HL-60 (cell line): ENCODE data around the gene CLDN6.
A peak's percentile ranks its signal among the peaks of the same experiment; 100 is the strongest.
"Not testable (repeated sequence)": the region's sequence is repeated elsewhere in the genome, so short reads cannot be mapped to it uniquely, and the experiment has no call there.

Source experiments
- DNase-seq, 2 experiments: peaks; one replicate each; pipeline ENCODE4 v3.0.0-alpha.2; 2010 to 2020; ENCODE audit warnings: low read depth in 1 of 2, low spot score in 1 of 2
- H3K27ac ChIP-seq: fragments of 250-450 bp; sonication (Bioruptor Pico); replicated peaks from 2 replicates; pipeline ENCODE4 v1.5.1; 2020; ENCODE audit warnings: mild to moderate bottlenecking, moderate library complexity
- H3K27me3 ChIP-seq: fragments of 250-450 bp; sonication (Bioruptor Pico); 2 replicates; pipeline ENCODE4 v1.5.1; 2021; ENCODE audit warnings: mild to moderate bottlenecking, moderate library complexity; ENCODE audit not compliant: insufficient read depth, poor library complexity, severe bottlenecking
- H3K4me3 ChIP-seq: replicated peaks from 2 replicates; pipeline ENCODE4 v1.5.1; 2011; ENCODE audit warnings: mild to moderate bottlenecking, control low read depth, low read length; ENCODE audit not compliant: insufficient read depth
- GABPA ChIP-seq: IDR thresholded peaks from 2 replicates; pipeline ENCODE4 v1.6.1; 2012; ENCODE audit warnings: low read depth
- POLR2AphosphoS5 ChIP-seq: IDR thresholded peaks from 2 replicates; pipeline ENCODE4 v1.6.1; 2012; ENCODE audit warnings: low read depth
- SPI1 ChIP-seq: IDR thresholded peaks from 2 replicates; pipeline ENCODE4 v1.6.1; 2012; ENCODE audit warnings: low read depth, mild to moderate bottlenecking, borderline replicate concordance
- TF ChIP-seq, protein P1 (sequence below): IDR thresholded peaks from 2 replicates; pipeline ENCODE4 v1.6.1; 2012; ENCODE audit warnings: low read depth; ENCODE audit not compliant: insufficient replicate concordance
- TF ChIP-seq, protein P2 (sequence below): IDR thresholded peaks from one replicate; pipeline ENCODE4 v1.5.1; 2011; ENCODE audit warnings: low read length, control low read depth, inconsistent platforms; ENCODE audit not compliant: insufficient read depth

CLDN6 gene

DNA sequence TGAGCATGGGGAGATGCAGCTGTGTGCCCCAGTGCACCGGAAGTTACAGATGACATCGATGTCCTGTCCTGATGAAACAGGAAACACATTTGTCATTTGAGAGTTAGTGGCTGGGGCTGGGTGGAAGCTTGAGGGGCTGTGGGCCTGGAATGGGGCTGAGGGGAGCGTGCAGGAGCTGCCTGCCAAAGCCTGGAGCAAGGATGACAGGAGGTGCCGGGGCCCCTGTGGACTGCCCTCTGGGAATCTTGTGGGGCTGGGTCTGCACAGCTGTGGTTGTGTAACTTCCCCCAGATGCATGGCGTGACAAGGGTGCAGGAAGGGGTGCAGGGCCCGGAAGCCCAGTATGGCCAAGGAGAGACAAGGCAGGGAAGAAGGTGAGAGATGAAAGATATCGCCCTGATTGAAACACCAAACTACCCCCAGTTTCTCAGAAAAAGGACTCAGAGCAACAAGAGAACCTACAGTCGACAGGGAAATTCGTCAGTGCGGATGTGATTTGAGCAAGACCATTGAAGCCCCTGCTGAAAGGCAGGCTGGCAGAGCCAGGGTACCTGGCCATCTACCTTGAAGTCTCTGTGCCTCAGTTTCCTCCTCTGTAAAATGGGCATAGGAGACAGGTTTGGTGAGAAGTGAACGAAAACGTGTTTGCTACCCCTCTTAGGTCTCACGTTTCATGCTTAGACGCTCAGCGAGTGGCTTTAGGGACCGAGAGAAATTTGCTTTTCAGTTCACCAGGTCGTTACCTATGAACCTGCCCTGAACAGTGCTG is 37.2 kb upstream of the CLDN6 start:
- TF ChIP-seq GABPA (peak; percentile 82), POLR2AphosphoS5 (peak; percentile 88), SPI1 (no peak)
- TF ChIP-seq, protein P1, sequence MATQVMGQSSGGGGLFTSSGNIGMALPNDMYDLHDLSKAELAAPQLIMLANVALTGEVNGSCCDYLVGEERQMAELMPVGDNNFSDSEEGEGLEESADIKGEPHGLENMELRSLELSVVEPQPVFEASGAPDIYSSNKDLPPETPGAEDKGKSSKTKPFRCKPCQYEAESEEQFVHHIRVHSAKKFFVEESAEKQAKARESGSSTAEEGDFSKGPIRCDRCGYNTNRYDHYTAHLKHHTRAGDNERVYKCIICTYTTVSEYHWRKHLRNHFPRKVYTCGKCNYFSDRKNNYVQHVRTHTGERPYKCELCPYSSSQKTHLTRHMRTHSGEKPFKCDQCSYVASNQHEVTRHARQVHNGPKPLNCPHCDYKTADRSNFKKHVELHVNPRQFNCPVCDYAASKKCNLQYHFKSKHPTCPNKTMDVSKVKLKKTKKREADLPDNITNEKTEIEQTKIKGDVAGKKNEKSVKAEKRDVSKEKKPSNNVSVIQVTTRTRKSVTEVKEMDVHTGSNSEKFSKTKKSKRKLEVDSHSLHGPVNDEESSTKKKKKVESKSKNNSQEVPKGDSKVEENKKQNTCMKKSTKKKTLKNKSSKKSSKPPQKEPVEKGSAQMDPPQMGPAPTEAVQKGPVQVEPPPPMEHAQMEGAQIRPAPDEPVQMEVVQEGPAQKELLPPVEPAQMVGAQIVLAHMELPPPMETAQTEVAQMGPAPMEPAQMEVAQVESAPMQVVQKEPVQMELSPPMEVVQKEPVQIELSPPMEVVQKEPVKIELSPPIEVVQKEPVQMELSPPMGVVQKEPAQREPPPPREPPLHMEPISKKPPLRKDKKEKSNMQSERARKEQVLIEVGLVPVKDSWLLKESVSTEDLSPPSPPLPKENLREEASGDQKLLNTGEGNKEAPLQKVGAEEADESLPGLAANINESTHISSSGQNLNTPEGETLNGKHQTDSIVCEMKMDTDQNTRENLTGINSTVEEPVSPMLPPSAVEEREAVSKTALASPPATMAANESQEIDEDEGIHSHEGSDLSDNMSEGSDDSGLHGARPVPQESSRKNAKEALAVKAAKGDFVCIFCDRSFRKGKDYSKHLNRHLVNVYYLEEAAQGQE: no peak
- TF ChIP-seq, protein P2, sequence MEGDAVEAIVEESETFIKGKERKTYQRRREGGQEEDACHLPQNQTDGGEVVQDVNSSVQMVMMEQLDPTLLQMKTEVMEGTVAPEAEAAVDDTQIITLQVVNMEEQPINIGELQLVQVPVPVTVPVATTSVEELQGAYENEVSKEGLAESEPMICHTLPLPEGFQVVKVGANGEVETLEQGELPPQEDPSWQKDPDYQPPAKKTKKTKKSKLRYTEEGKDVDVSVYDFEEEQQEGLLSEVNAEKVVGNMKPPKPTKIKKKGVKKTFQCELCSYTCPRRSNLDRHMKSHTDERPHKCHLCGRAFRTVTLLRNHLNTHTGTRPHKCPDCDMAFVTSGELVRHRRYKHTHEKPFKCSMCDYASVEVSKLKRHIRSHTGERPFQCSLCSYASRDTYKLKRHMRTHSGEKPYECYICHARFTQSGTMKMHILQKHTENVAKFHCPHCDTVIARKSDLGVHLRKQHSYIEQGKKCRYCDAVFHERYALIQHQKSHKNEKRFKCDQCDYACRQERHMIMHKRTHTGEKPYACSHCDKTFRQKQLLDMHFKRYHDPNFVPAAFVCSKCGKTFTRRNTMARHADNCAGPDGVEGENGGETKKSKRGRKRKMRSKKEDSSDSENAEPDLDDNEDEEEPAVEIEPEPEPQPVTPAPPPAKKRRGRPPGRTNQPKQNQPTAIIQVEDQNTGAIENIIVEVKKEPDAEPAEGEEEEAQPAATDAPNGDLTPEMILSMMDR: no peak
- Histone ChIP-seq H3K4me3 (no peak overlapping the region), H3K27ac (peak overlapping the region; percentile 81), H3K27me3 (no peaks in the 10 kb centered on the region)
- peak; percentile 90 to 91 for DNase-seq

DNA sequence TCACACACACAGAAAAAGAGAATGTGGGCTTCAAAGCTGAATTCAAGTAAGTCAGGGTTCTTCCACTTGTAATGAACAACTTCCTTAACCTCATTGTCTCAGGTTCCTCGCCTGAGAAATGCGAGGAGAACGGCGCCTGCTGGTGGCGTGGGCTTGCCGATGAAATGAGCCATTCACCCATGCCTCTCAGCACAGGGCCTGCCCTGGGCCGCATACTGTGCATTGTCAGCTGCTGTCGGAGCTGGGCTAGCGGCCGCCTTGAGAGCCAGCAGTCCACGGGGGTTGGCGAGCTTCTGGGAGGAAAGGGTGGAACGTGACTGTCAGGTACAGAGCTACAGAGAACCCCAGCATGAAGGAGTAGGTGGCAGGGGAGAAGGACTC is 35.3 kb upstream of the CLDN6 start:
- H3K27me3 ChIP-seq: not testable (repeated sequence)
- DNase-seq: peak in 1 of 2 experiments; percentile 69
- peak overlapping the region; percentile 55 for H3K27ac ChIP-seq

DNA sequence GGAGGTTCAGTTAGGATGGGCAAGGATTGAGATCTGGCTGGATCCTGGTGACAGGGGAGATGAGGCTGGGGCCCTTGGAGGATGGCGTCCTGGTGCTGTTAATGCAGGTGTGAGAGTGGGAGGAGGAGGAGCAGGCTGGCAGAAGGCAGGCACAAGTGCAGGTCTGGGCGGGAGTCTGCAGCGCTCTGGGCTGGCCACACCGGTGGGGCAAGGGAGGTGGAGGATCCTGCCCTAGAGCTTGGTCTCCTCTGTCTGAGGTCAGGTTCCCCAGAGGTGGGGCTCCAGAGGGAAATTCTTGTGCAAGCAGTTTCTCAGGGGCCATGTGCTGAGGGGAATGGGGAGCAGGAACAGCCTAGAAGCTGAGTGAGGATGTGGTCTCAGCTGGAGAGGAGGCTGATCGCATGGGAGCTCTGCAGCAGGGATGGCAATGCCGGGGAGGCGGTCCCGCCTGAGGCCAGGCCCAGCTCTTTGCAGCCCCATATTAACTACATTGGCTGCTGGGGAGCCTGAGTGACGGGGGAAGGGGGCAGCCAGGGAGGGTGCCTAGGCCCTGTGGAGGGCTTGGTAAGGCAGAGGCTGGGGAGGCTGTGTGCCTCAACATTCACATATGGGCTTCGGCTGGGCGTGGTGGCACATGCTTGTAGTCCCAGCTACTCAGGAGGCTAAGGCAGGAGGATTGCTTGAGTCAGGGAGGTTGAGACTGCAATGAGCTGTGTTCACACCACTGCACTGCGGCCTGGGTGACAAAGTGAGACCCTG is 34.8 kb upstream of the CLDN6 start:
- H3K4me3 ChIP-seq, H3K27me3 ChIP-seq: not testable (repeated sequence)
- H3K27ac ChIP-seq: peak overlapping the region; percentile 78; the same call in 1 of the 2 replicates
- peak in 1 of 2 experiments; percentile 36 for DNase-seq

More for the DNA sequence above, 35.3 kb upstream of the CLDN6 start:
- not testable (repeated sequence) for H3K4me3 ChIP-seq

DNA sequence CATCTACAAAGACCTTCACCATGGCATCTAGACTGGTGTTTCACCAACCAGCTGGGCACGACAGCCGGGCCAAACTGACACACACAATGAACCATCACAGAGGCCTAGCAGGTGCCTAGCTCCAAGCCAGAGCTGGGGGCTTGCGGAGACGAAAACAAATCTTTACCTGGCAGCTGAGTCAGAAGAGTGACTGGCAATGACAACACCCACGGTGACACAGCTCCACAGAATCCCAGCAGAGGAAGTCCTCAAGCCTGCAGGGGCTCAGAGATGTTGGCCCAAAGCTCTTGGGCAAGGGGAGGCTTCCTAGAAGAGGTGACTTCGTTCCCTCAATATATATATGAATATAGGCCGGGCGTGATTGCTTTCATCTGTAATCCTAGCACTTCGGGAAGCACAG is 33.5 kb upstream of the CLDN6 start:
- Histone ChIP-seq H3K27ac (peak overlapping the region; percentile 78), H3K4me3 (no peak overlapping the region), H3K27me3 (no peaks in the 10 kb centered on the region)
- TF ChIP-seq GABPA (no peak), SPI1 (peak; percentile 54; the same call in 1 of the 2 replicates)
- peak in 1 of 2 experiments; percentile 71 for DNase-seq

DNA sequence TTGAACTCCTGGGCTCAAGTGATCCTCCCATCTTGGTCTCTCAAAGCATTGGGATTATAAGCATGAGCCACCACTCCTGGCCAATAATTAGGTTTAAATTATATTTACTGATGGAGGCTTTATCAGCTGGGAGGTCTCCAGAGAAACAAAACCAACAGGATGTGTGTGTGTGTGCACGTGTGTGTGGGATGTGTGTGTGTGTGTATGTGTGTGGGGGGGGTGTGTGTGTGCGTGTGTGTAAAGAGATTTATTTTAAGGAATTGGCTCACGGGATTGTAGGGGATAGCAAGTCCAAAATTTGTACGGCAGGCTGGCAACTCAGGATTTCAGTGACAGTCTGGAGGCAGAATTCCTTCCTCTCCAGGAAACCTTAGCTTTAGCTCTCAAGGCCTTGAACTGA is 33.0 kb upstream of the CLDN6 start:
- no peak for TF ChIP-seq SPI1
- TF ChIP-seq, protein P2: no peak
- TF ChIP-seq, protein P1: no peak
- no peak for TF ChIP-seq GABPA
- Histone ChIP-seq H3K27ac (peak overlapping the region; percentile 78), H3K4me3 (no peak overlapping the region), H3K27me3 (no peaks in the 10 kb centered on the region)
- DNase-seq: no peak
